ENCODE data around the gene HMCN2.

GRCh38 chr9:130239363-130239695 lies 26.2 kb upstream of the HMCN2 start:
- TF ChIP-seq CTCF (IDR thresholded peaks at IDR 0.05) (no peak), POLR2A (IDR thresholded peaks at IDR 0.05) (no peak)

Data from stomach (tissue), 4 donors.